Sigmoid colon (tissue), 4 donors: Measurements from ENCODE around the gene SRPK3.

Experiments
- POLR2AphosphoS5 ChIP-seq, 4 donors: sonication (generic); formaldehyde crosslinking; IDR thresholded peaks; one replicate each; pipeline ENCODE4 v1.6.1; 2017; ENCODE audit warnings: antibody characterized with exemption in 4 of 4
- TF ChIP-seq, protein P1 (sequence below), 4 experiments: fragments of 450-650 bp in 3 of 4; fragments of 200-600 bp in 1 of 4; IDR thresholded peaks; one replicate each; pipeline ENCODE4 v1.5.1; 2016 to 2019; ENCODE audit warnings: antibody characterized with exemption in 4 of 4, mild to moderate bottlenecking in 3 of 4, moderate library complexity in 2 of 4

DNA sequence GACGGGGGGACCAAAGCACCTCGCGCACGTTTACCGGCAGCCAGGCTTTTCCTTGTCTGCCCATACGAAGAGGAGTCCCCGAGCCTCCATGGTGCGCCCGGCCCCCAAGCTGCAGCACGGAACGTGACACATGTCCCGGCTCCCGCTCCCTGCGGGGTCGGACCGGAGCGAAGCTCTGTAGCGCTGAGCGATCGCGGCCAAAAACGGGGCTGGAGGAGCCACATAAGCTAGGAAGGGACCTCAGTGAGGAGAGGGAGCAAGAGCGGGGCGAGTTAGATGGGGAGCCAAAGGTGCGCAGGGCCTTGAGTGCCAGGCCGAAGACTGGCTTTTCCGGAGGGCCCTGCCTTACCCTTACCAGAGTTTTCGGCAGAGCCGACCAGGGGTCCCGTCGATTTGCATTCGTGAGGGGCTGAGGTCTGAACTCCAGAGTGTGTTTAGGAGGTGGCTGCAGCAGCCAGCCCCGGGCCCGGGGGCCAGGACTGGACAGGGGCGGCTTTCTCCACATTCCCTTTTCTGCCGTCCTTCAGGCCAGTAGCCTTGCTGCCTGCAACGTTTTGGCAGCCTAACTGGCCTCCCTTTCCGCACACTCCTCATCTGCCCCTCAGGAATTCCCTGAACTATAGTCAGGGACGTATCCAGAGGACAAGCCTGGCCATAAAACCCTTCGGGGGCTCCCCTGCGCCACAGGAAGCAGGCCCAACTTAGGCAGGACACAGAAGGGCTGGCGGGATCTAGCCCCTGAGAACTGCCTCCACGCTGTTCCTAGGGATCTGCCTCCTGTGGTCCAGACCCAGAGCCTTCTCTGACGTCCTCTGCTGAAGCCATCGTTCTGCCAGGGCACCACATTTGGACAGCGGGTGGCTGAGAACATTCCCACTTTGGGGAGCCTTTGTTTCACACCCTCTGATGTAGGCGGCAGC is 14.3 kb downstream of the SRPK3 start:
- TF ChIP-seq, protein P1, sequence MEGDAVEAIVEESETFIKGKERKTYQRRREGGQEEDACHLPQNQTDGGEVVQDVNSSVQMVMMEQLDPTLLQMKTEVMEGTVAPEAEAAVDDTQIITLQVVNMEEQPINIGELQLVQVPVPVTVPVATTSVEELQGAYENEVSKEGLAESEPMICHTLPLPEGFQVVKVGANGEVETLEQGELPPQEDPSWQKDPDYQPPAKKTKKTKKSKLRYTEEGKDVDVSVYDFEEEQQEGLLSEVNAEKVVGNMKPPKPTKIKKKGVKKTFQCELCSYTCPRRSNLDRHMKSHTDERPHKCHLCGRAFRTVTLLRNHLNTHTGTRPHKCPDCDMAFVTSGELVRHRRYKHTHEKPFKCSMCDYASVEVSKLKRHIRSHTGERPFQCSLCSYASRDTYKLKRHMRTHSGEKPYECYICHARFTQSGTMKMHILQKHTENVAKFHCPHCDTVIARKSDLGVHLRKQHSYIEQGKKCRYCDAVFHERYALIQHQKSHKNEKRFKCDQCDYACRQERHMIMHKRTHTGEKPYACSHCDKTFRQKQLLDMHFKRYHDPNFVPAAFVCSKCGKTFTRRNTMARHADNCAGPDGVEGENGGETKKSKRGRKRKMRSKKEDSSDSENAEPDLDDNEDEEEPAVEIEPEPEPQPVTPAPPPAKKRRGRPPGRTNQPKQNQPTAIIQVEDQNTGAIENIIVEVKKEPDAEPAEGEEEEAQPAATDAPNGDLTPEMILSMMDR (IDR thresholded peaks at IDR 0.05) = no peak
- no peak for TF ChIP-seq POLR2AphosphoS5 (IDR thresholded peaks at IDR 0.05)
